GM18507 (cell line): ENCODE results near the gene LAMA4.

ENCODE experiments used
- DNase-seq: peaks from one replicate; pipeline ENCODE4 v3.0.0; 2011; ENCODE audit warnings: low read depth; ENCODE audit not compliant: insufficient read length; ENCODE audit errors: extremely low spot score
- FAIRE-seq: peaks from 2 replicates; lab custom pipeline; 2011; peaks lifted over from hg19 to GRCh38; lab: Jason Lieb, UNC

The LAMA4 gene

GRCh38 chr6:112243861-112244827 lies 10.2 kb downstream of the LAMA4 start:
- DNase-seq (no peak), FAIRE-seq (no peak)

- no peak for FAIRE-seq
- DNase-seq = no peak
Observed at GRCh38 chr6:112241820-112242429, 12.4 kb downstream of the LAMA4 start.

GRCh38 chr6:112237595-112237994 lies 16.8 kb downstream of the LAMA4 start:
- DNase-seq (no peak), FAIRE-seq (no peak)

- FAIRE-seq (no peak), DNase-seq (no peak)
Observed at GRCh38 chr6:112237066-112237465, 17.3 kb downstream of the LAMA4 start.

- DNase-seq = no peak
- FAIRE-seq = peak; percentile 15
Observed at GRCh38 chr6:112235956-112236355, 18.4 kb downstream of the LAMA4 start.

- no peak for FAIRE-seq
- DNase-seq = no peak
Observed at GRCh38 chr6:112234601-112235000, 19.8 kb downstream of the LAMA4 start.

- FAIRE-seq (no peak), DNase-seq (no peak)
Observed at GRCh38 chr6:112233847-112234246, 20.5 kb downstream of the LAMA4 start.

- DNase-seq (no peak), FAIRE-seq (no peak)
Observed at GRCh38 chr6:112232845-112233256, 21.5 kb downstream of the LAMA4 start.

- DNase-seq = no peak
- FAIRE-seq = no peak
Observed at GRCh38 chr6:112231594-112232060, 22.7 kb downstream of the LAMA4 start.

GRCh38 chr6:112231164-112231563 lies 23.2 kb downstream of the LAMA4 start:
- DNase-seq (no peak), FAIRE-seq (no peak)

- DNase-seq (no peak), FAIRE-seq (no peak)
Observed at GRCh38 chr6:112228480-112229332, 25.7 kb downstream of the LAMA4 start.

- no peak for DNase-seq
- FAIRE-seq = no peak
Observed at GRCh38 chr6:112227992-112228391, 26.4 kb downstream of the LAMA4 start.

- FAIRE-seq = no peak
- no peak for DNase-seq
Observed at GRCh38 chr6:112227411-112227810, 27.0 kb downstream of the LAMA4 start.

GRCh38 chr6:112225691-112226090 lies 28.7 kb downstream of the LAMA4 start:
- no peak for FAIRE-seq

GRCh38 chr6:112224088-112224487 lies 30.3 kb downstream of the LAMA4 start:
- FAIRE-seq = no peak

More at GRCh38 chr6:112225691-112226090, 28.7 kb downstream of the LAMA4 start:
- DNase-seq = no peak

GRCh38 chr6:112223070-112223861 lies 31.1 kb downstream of the LAMA4 start:
- no peak for DNase-seq

More at GRCh38 chr6:112224088-112224487, 30.3 kb downstream of the LAMA4 start:
- DNase-seq = no peak

GRCh38 chr6:112221981-112222852 lies 32.1 kb downstream of the LAMA4 start:
- DNase-seq (no peak), FAIRE-seq (no peak)

More at GRCh38 chr6:112223070-112223861, 31.1 kb downstream of the LAMA4 start:
- FAIRE-seq = no peak

GRCh38 chr6:112221561-112221960 lies 32.8 kb downstream of the LAMA4 start:
- FAIRE-seq (no peak), DNase-seq (no peak)
